ENCODE measurements around the gene HS3ST5. TPM values are rescaled to one million over a fixed set of nuclear protein-coding genes. Genes with fewer than 3 reads are reported as not detected.
"Not testable (repeated sequence)": the region's sequence is repeated elsewhere in the genome, so short reads cannot be mapped to it uniquely, and the experiment has no call there.

Gene HS3ST5
- total RNA-seq, 1 donor from 2014 or later: 0.12 TPM

DNA sequence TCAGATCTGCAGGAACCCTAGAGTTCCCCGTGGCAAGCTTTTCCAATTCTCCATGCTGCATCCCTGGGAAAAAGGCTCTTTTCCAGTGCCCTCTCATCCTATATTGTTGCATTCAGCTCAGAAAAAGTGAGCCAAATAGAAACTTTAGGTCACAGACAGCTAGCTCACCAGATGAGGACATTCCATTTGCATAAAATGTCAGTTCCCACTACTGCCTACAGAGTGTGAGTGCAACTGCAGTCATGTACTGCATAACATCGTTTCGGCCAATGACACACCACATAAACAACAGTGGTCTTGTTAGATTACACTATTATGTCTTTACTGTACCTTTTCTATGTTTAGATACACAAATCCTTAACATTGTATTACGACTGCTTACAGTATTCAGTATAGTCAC, 8.6 kb downstream of the HS3ST5 start:
- TF ChIP-seq, protein P1, sequence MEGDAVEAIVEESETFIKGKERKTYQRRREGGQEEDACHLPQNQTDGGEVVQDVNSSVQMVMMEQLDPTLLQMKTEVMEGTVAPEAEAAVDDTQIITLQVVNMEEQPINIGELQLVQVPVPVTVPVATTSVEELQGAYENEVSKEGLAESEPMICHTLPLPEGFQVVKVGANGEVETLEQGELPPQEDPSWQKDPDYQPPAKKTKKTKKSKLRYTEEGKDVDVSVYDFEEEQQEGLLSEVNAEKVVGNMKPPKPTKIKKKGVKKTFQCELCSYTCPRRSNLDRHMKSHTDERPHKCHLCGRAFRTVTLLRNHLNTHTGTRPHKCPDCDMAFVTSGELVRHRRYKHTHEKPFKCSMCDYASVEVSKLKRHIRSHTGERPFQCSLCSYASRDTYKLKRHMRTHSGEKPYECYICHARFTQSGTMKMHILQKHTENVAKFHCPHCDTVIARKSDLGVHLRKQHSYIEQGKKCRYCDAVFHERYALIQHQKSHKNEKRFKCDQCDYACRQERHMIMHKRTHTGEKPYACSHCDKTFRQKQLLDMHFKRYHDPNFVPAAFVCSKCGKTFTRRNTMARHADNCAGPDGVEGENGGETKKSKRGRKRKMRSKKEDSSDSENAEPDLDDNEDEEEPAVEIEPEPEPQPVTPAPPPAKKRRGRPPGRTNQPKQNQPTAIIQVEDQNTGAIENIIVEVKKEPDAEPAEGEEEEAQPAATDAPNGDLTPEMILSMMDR (IDR thresholded peaks at IDR 0.05): no peak

DNA sequence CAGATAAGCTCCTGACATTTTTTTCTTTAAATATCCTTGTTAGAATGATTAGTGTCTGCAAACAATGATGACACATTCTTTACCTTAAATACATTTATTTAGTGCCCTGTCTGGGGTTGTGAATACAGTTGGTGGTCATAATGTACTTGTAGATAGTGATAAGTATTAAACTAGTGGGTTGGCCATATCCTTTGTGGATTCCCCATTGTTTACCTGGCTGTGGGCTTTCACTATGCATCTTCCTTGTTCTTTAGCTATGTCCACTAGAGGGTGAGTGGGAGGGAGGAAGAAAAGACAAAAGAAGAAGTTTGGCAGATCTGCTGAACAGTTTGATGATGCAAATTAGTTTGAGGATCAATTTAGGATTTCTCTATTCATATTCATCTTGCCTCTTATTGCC, 15.7 kb downstream of the HS3ST5 start:
- intact Hi-C loops (cut with DNase I): no loop called here
- ATAC-seq (no peak), DNase-seq (no peak)
- no peaks in the 10 kb centered on the region for H3K36me3 ChIP-seq
- H3K27ac ChIP-seq: no peak overlapping the region
- TF ChIP-seq, protein P1 (IDR thresholded peaks at IDR 0.05): no peak
- no peaks in the 10 kb centered on the region for H3K4me1 ChIP-seq
- H3K9me3 ChIP-seq: no peaks in the 10 kb centered on the region
- no peak overlapping the region for H3K4me3 ChIP-seq
- H3K27me3 ChIP-seq (ENCODE audit: low read depth): no peaks in the 10 kb centered on the region

More for the DNA sequence above, 8.6 kb downstream of the HS3ST5 start:
- no peaks in the 10 kb centered on the region for H3K36me3 ChIP-seq
- H3K4me1 ChIP-seq: no peaks in the 10 kb centered on the region
- H3K27ac ChIP-seq: no peak overlapping the region
- DNase-seq (no peak), ATAC-seq (no peak)
- intact Hi-C loops (cut with DNase I): no loop called here
- H3K4me3 ChIP-seq: no peak overlapping the region
- H3K27me3 ChIP-seq (ENCODE audit: low read depth): no peaks in the 10 kb centered on the region
- no peaks in the 10 kb centered on the region for H3K9me3 ChIP-seq

DNA sequence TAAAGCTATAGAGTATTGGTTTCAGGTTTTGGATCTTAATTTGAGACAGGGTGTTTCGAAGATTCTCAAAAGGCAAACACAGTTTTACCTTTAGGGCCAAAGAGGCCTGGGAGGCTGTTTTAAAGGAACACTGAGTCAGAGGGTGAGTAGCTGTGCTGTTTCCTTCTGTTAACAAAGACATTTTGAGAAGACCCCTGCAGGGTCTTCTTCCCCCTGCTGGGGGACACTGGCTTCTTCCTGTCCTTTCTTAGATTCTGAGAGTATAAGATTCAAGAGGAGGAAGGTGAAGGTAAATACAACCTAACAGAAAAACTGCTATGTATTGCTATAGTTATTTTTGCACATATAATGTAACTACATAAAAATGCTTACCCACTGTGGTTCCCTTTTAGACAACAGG, 19.0 kb downstream of the HS3ST5 start:
- intact Hi-C loops (cut with DNase I): no loop called here
- TF ChIP-seq, protein P1 (IDR thresholded peaks at IDR 0.05): no peak
- H3K27ac ChIP-seq: no peak overlapping the region
- no peak for DNase-seq
- H3K27me3 ChIP-seq (ENCODE audit: low read depth): no peaks in the 10 kb centered on the region
- no peaks in the 10 kb centered on the region for H3K36me3 ChIP-seq
- H3K4me3 ChIP-seq: no peak overlapping the region
- no peaks in the 10 kb centered on the region for H3K4me1 ChIP-seq
- ATAC-seq: no peak
- H3K9me3 ChIP-seq: no peaks in the 10 kb centered on the region

DNA sequence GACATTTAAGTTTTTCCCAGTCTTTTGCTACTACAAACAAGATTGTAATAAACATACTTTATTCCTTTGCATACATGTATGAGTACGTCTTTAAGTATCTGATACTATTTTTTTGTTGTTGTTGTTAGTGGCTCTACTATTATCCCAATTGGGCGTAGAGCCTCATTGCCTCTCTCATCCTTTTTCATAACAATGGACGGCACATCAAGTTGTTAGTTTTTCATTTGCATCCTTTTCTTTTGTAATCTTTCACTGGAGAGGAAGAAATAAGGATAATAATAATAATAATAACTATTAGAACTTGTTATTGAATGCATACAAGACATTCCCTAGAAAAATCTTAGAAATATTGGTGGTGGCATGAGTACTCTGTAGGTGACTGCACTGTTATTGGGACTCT, 23.1 kb downstream of the HS3ST5 start:
- no peak for ATAC-seq
- H3K9me3 ChIP-seq: no peaks in the 10 kb centered on the region
- TF ChIP-seq, protein P1 (IDR thresholded peaks at IDR 0.05): no peak
- no peak overlapping the region for H3K27ac ChIP-seq
- no peak overlapping the region for H3K4me3 ChIP-seq
- H3K4me1 ChIP-seq: no peaks in the 10 kb centered on the region
- H3K27me3 ChIP-seq (ENCODE audit: low read depth): no peaks in the 10 kb centered on the region
- no peak for DNase-seq
- intact Hi-C loops (cut with DNase I): no loop called here
- no peaks in the 10 kb centered on the region for H3K36me3 ChIP-seq

DNA sequence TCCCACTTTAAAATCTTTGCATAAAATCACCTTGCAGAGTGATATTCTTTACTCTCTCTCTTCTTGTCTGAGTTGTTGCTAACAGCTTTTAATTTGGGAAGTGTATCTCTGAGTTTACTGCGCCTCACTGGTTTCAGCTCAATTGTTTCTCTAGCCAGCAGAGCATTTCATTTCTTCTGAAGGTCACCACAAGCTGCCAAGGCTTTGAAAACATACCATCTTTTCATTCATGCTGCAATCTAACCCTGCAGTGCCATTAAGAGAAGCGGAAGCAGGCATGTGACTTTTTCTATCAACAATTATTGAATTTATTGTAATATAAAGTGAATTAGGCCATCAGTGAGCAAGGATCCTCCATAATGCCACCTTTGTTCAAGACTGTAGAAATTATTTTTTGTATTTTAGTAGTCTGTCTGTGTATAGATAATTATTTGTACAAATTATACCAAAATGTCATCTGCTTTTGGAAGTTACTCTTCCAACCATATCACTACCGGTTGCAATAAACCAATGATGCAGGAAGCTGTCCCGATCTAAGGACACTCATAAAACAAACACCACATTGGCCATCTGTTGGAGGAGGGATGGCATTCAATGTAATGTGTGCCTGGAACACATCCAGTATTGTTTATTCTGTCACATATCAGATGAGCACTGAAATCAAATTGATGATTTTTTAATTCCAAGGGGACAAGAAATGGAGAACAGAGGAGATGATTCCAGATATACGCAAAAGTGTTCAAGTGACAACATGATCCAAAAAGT, 26.8 kb downstream of the HS3ST5 start:
- ATAC-seq (no peak), DNase-seq (no peak)
- H3K27ac ChIP-seq: no peak overlapping the region
- TF ChIP-seq, protein P1 (IDR thresholded peaks at IDR 0.05): no peak
- no peaks in the 10 kb centered on the region for H3K36me3 ChIP-seq
- H3K27me3 ChIP-seq (ENCODE audit: low read depth): no peaks in the 10 kb centered on the region
- no peak overlapping the region for H3K4me3 ChIP-seq
- H3K4me1 ChIP-seq: no peaks in the 10 kb centered on the region
- intact Hi-C loops (cut with DNase I): no loop called here
- no peaks in the 10 kb centered on the region for H3K9me3 ChIP-seq

DNA sequence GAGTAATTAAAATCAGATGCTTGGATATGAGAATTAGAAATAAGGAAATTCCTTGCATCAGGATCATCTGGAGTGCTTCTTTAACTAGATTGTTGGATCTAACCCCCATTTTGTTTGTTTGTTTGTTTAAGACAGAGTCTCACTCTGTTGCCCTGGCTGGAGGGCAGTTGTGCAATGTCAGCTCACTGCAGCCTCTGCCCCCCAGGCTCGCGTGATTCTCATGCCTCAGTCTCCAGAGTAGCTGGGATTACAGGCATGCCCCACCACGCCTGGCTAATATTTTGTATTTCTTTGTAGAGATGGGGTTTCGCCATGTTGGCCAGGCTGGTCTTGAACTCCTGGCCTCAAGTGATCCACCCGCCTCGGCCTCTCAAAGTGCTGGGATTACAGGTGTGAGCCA, 29.0 kb downstream of the HS3ST5 start:
- intact Hi-C loops (cut with DNase I); ATAC-seq; H3K4me1 ChIP-seq; H3K4me3 ChIP-seq; H3K36me3 ChIP-seq; H3K27ac ChIP-seq; DNase-seq; H3K27me3 ChIP-seq (ENCODE audit: low read depth); H3K9me3 ChIP-seq: not testable (repeated sequence)
